ENCODE data around the gene ZNF385B. TPM values are rescaled to one million over a fixed set of nuclear protein-coding genes. Genes with fewer than 3 reads are reported as not detected.

Gene ZNF385B
- total RNA-seq, 1 donor from 2014 or later = 35.8 TPM

- Mint-ChIP-seq H3K36me3 (no peaks in the 10 kb centered on the region), H3K4me1 (no peaks in the 10 kb centered on the region)
These were observed 378.3 kb downstream of the ZNF385B start for GRCh38 chr2:179483131-179483530.

GRCh38 chr2:179479947-179480346, 381.5 kb downstream of the ZNF385B start:
- H3K9ac ChIP-seq = no peak overlapping the region
- H3K4me3 Mint-ChIP-seq = no peak overlapping the region
- no peaks in the 10 kb centered on the region for H3K36me3 Mint-ChIP-seq
- no peak overlapping the region for H3K27ac ChIP-seq
- H3K4me1 Mint-ChIP-seq = no peaks in the 10 kb centered on the region
- no peak overlapping the region for H3K4me3 ChIP-seq
- no peaks in the 10 kb centered on the region for H3K9me3 ChIP-seq (ENCODE audit: low read depth)
- H3K9me3 Mint-ChIP-seq = no peaks in the 10 kb centered on the region
- no peak overlapping the region for H2AFZ ChIP-seq (replicated peaks)
- no peaks in the 10 kb centered on the region for H3F3A ChIP-seq (ENCODE audit: low read depth)
- H3K4me2 ChIP-seq = no peak overlapping the region
- H3K4me1 ChIP-seq = no peaks in the 10 kb centered on the region
- H4K20me1 ChIP-seq (ENCODE audit: low read depth) = no peaks in the 10 kb centered on the region
- H3K27ac Mint-ChIP-seq = no peak overlapping the region
- no peak for TF ChIP-seq CTCF (IDR thresholded peaks at IDR 0.05)
- TF ChIP-seq EZH2phosphoT487 (IDR thresholded peaks at IDR 0.05) = no peak
- no peak for TF ChIP-seq EZH2 (IDR thresholded peaks at IDR 0.05)
- no peak for DNase-seq (ENCODE audit: low spot score)
- H3K79me2 ChIP-seq (ENCODE audit: low read depth) = no peaks in the 10 kb centered on the region
- no peaks in the 10 kb centered on the region for H3K36me3 ChIP-seq
- H3K27me3 Mint-ChIP-seq (ENCODE audit: insufficient read depth, low read depth) = no peaks in the 10 kb centered on the region
- H3K27me3 ChIP-seq = no peaks in the 10 kb centered on the region

More at GRCh38 chr2:179483131-179483530, 378.3 kb downstream of the ZNF385B start:
- Histone ChIP-seq H3K36me3 (no peaks in the 10 kb centered on the region), H2AFZ (replicated peaks) (no peak overlapping the region), H3K27me3 (no peaks in the 10 kb centered on the region), H3F3A (ENCODE audit: low read depth) (no peaks in the 10 kb centered on the region), H3K4me2 (no peak overlapping the region), H3K4me3 (no peak overlapping the region), H3K9ac (no peak overlapping the region), H3K79me2 (ENCODE audit: low read depth) (no peaks in the 10 kb centered on the region), H3K9me3 (ENCODE audit: low read depth) (no peaks in the 10 kb centered on the region), H3K4me1 (no peaks in the 10 kb centered on the region), H3K27ac (no peak overlapping the region), H4K20me1 (ENCODE audit: low read depth) (no peaks in the 10 kb centered on the region)
- no peak for TF ChIP-seq EZH2 (IDR thresholded peaks at IDR 0.05)
- TF ChIP-seq CTCF (IDR thresholded peaks at IDR 0.05) = no peak
- no peak for TF ChIP-seq EZH2phosphoT487 (IDR thresholded peaks at IDR 0.05)
- Mint-ChIP-seq H3K9me3 (no peaks in the 10 kb centered on the region), H3K27ac (no peak overlapping the region), H3K27me3 (ENCODE audit: insufficient read depth, low read depth) (no peaks in the 10 kb centered on the region), H3K4me3 (no peak overlapping the region)
- DNase-seq (ENCODE audit: low spot score) = no peak

- no peak overlapping the region for H3K27ac Mint-ChIP-seq
- no peaks in the 10 kb centered on the region for H3F3A ChIP-seq (ENCODE audit: low read depth)
- H3K4me3 Mint-ChIP-seq = no peak overlapping the region
- H3K4me2 ChIP-seq = no peak overlapping the region
- no peaks in the 10 kb centered on the region for H3K27me3 Mint-ChIP-seq (ENCODE audit: insufficient read depth, low read depth)
- TF ChIP-seq EZH2 (IDR thresholded peaks at IDR 0.05) = no peak
- TF ChIP-seq CTCF (IDR thresholded peaks at IDR 0.05) = no peak
- no peak for TF ChIP-seq EZH2phosphoT487 (IDR thresholded peaks at IDR 0.05)
- no peak for DNase-seq (ENCODE audit: low spot score)
- no peak overlapping the region for H3K27ac ChIP-seq
- no peaks in the 10 kb centered on the region for H3K27me3 ChIP-seq
- no peaks in the 10 kb centered on the region for H4K20me1 ChIP-seq (ENCODE audit: low read depth)
- no peaks in the 10 kb centered on the region for H3K79me2 ChIP-seq (ENCODE audit: low read depth)
- no peak overlapping the region for H2AFZ ChIP-seq (replicated peaks)
- no peak overlapping the region for H3K4me3 ChIP-seq
- no peaks in the 10 kb centered on the region for H3K9me3 Mint-ChIP-seq
- no peak overlapping the region for H3K9ac ChIP-seq
- H3K36me3 Mint-ChIP-seq = no peaks in the 10 kb centered on the region
- H3K4me1 Mint-ChIP-seq = no peaks in the 10 kb centered on the region
- H3K9me3 ChIP-seq (ENCODE audit: low read depth) = no peaks in the 10 kb centered on the region
- H3K4me1 ChIP-seq = no peaks in the 10 kb centered on the region
- H3K36me3 ChIP-seq = no peaks in the 10 kb centered on the region
These were observed 382.6 kb downstream of the ZNF385B start for GRCh38 chr2:179478771-179479170.

Data from neural progenitor cell (in vitro differentiated cells).